Neural cell (in vitro differentiated cells): ENCODE measurements around the gene CRACR2B. TPM values are rescaled to one million over a fixed set of nuclear protein-coding genes. Genes with fewer than 3 reads are reported as not detected.

Source experiments
- H2AFZ ChIP-seq: fragments of 200-600, 300-800 bp; sonication (generic), shearing (Covaris generic); 2 replicates; pipeline ENCODE4 v1.6.0; 2014; ENCODE audit warnings: low read depth, mild to moderate bottlenecking, antibody characterized with exemption, low read length, moderate library complexity
- H3F3A ChIP-seq: fragments of 200-600 bp; shearing (Covaris generic); 2 replicates; pipeline ENCODE4 v1.6.1; 2016; ENCODE audit warnings: mild to moderate bottlenecking, moderate library complexity, mixed read lengths, antibody characterized with exemption, low read length; ENCODE audit not compliant: insufficient read depth, poor library complexity, severe bottlenecking
- H3K27ac ChIP-seq: fragments of 200-600, 300-800 bp; sonication (generic), shearing (Covaris generic); 2 replicates; pipeline ENCODE4 v1.5.1; 2014; ENCODE audit warnings: mild to moderate bottlenecking, low read length, moderate library complexity
- H3K27me3 ChIP-seq: fragments of 300-800, 200-600 bp; sonication (generic), shearing (Covaris generic); 2 replicates; pipeline ENCODE4 v1.6.0; 2014; ENCODE audit warnings: mild to moderate bottlenecking, low read depth, low read length, moderate library complexity; ENCODE audit not compliant: insufficient read depth
- H3K36me3 ChIP-seq: fragments of 300-800, 200-600 bp; sonication (generic), shearing (Covaris generic); 2 replicates; pipeline ENCODE4 v1.5.1; 2014; ENCODE audit warnings: mild to moderate bottlenecking, antibody characterized with exemption, low read length, moderate library complexity; ENCODE audit not compliant: insufficient read depth
- H3K4me2 ChIP-seq: fragments of 300-800, 200-600 bp; sonication (generic), shearing (Covaris generic); 2 replicates; pipeline ENCODE4 v1.6.0; 2014; ENCODE audit warnings: mild to moderate bottlenecking, low read length
- H3K4me3 ChIP-seq: fragments of 300-800, 200-600 bp; sonication (generic), shearing (Covaris generic); 2 replicates; pipeline ENCODE4 v1.5.1; 2014; ENCODE audit warnings: mild to moderate bottlenecking, low read length, moderate library complexity
- H3K79me2 ChIP-seq: fragments of 200-600 bp; shearing (Covaris generic); replicated peaks from 2 replicates; pipeline ENCODE4 v1.6.0; 2014; ENCODE audit warnings: mild to moderate bottlenecking, low read length, moderate library complexity; ENCODE audit not compliant: insufficient read depth
- H3K9ac ChIP-seq: fragments of 300-800, 200-600 bp; sonication (generic), shearing (Covaris generic); 2 replicates; pipeline ENCODE4 v1.6.1; 2016; ENCODE audit warnings: mild to moderate bottlenecking, low read length, mixed read lengths
- H3K9me2 ChIP-seq: fragments of 200-600 bp; shearing (Covaris generic); 2 replicates; pipeline ENCODE4 v1.6.1; 2016; ENCODE audit warnings: mild to moderate bottlenecking, low read length, mixed read lengths; ENCODE audit not compliant: insufficient read depth
- H3K9me3 ChIP-seq: fragments of 200-600, 300-800 bp; sonication (generic), shearing (Covaris generic); 2 replicates; pipeline ENCODE4 v1.6.1; 2016; ENCODE audit warnings: mild to moderate bottlenecking, mixed run types, low read length, moderate library complexity, mixed read lengths
- H4K20me1 ChIP-seq: fragments of 200-600 bp; shearing (Covaris generic); 2 replicates; pipeline ENCODE4 v1.6.1; 2016; ENCODE audit warnings: mild to moderate bottlenecking, mixed run types; ENCODE audit not compliant: insufficient read depth
- EP300 ChIP-seq: fragments of 450-650 bp; conservative IDR thresholded peaks from 2 replicates; pipeline ENCODE4 v1.6.1; 2014; ENCODE audit warnings: antibody characterized with exemption, mild to moderate bottlenecking, moderate library complexity; ENCODE audit not compliant: poor library complexity, severe bottlenecking
- EZH2 ChIP-seq: fragments of 200-600, 300-800 bp; shearing (Covaris generic), sonication (generic); IDR thresholded peaks from 2 replicates; pipeline ENCODE4 v1.6.1; 2014; ENCODE audit warnings: antibody characterized with exemption, low read length, borderline replicate concordance, mild to moderate bottlenecking; ENCODE audit not compliant: insufficient read depth, poor library complexity, severe bottlenecking
- MXI1 ChIP-seq: fragments of 450-650 bp; conservative IDR thresholded peaks from 2 replicates; pipeline ENCODE4 v1.6.1; 2014; ENCODE audit warnings: antibody characterized with exemption, mild to moderate bottlenecking; ENCODE audit not compliant: poor library complexity, severe bottlenecking
- POLR2AphosphoS5 ChIP-seq: IDR thresholded peaks from 2 replicates; pipeline ENCODE4 v1.6.1; 2012
- RAD21 ChIP-seq: fragments of 450-650 bp; conservative IDR thresholded peaks from 2 replicates; pipeline ENCODE4 v1.6.1; 2014; ENCODE audit warnings: antibody characterized with exemption, mild to moderate bottlenecking, moderate library complexity
- SMC3 ChIP-seq: fragments of 450-650 bp; conservative IDR thresholded peaks from 2 replicates; pipeline ENCODE4 v1.6.1; 2014; ENCODE audit warnings: antibody characterized with exemption, mild to moderate bottlenecking, moderate library complexity; ENCODE audit not compliant: poor library complexity
- TAF1 ChIP-seq: IDR thresholded peaks from 2 replicates; pipeline ENCODE4 v1.6.1; 2012; ENCODE audit warnings: low read depth
- polyA plus RNA-seq: library from polyadenylated mRNA; depleted of rRNA; stranded (reverse); fragments of >200 nt; gene quantifications from 2 replicates; pipeline ENCODE4 v1.2.3, GENCODE V29; 2014
- TF ChIP-seq, protein P1 (sequence below): fragments of 450-650 bp; IDR thresholded peaks from 2 replicates; pipeline ENCODE4 v1.5.1; 2014; ENCODE audit warnings: antibody characterized with exemption, mild to moderate bottlenecking, moderate library complexity; ENCODE audit not compliant: poor library complexity, severe bottlenecking
- TF ChIP-seq, protein P2 (sequence below): IDR thresholded peaks from 2 replicates; pipeline ENCODE4 v1.6.1; 2012; ENCODE audit warnings: borderline replicate concordance

The CRACR2B gene
- polyA plus RNA-seq, 1 donor from 2014 or later: 1.2 TPM

DNA sequence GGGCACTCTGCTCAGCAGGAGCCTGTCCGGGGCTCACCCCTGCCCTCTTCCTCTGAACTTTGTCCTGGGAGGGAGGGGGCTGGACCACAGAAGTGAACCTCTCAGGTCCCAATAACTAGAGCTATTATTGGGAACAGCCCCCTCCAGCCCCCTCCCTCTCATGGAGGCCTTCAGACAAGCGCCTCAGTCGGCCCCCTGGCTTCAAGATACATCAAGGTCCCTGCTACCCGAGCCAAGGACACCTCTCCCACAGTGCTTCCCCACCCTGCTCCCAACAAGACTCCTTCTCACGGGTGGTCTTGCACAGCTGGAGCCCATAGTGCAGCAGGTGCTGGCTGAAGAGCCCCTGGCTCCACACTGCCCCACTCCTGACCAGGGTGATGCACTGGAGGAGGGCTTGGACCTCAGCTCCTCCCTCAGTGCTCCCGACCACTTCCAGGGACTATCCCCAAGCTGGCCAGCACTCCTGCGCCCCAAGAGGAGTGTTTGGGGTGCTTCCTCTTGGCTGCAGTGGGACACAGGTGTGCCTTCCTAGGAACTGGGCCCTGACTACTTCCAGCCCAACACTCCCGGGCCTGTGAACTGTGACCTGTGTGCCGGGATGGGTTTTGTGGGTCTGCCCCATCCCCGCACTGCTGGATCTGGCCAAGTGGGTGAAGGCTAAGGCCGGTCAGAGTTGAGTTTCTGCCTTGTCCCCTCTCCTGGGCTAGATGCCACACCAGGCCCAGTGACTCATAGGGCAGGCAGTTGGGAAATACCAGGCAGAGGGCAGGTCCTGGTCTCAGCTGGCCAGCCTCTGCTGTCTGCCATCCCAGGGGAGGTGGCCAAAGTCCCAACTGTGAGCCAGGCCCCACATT is 6.8 kb upstream of the CRACR2B start:
- no peaks in the 10 kb centered on the region for H3F3A ChIP-seq
- H3K27me3 ChIP-seq: peaks cover under 1% of the 10 kb centered on the region
- H3K4me3 ChIP-seq: peak overlapping the region; percentile 81
- no peaks in the 10 kb centered on the region for H3K9me3 ChIP-seq
- peaks cover 3% of the 10 kb centered on the region for H3K79me2 ChIP-seq
- H3K9ac ChIP-seq: peak overlapping the region; percentile 69
- no peaks in the 10 kb centered on the region for H4K20me1 ChIP-seq
- no peaks in the 10 kb centered on the region for H3K9me2 ChIP-seq
- no peak overlapping the region for H2AFZ ChIP-seq
- no peaks in the 10 kb centered on the region for H3K36me3 ChIP-seq
- no peak for TF ChIP-seq TAF1
- TF ChIP-seq EZH2: no peak
- TF ChIP-seq, protein P1, sequence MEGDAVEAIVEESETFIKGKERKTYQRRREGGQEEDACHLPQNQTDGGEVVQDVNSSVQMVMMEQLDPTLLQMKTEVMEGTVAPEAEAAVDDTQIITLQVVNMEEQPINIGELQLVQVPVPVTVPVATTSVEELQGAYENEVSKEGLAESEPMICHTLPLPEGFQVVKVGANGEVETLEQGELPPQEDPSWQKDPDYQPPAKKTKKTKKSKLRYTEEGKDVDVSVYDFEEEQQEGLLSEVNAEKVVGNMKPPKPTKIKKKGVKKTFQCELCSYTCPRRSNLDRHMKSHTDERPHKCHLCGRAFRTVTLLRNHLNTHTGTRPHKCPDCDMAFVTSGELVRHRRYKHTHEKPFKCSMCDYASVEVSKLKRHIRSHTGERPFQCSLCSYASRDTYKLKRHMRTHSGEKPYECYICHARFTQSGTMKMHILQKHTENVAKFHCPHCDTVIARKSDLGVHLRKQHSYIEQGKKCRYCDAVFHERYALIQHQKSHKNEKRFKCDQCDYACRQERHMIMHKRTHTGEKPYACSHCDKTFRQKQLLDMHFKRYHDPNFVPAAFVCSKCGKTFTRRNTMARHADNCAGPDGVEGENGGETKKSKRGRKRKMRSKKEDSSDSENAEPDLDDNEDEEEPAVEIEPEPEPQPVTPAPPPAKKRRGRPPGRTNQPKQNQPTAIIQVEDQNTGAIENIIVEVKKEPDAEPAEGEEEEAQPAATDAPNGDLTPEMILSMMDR: no peak
- peak overlapping the region; percentile 89 for H3K4me2 ChIP-seq
- no peak overlapping the region for H3K27ac ChIP-seq

DNA sequence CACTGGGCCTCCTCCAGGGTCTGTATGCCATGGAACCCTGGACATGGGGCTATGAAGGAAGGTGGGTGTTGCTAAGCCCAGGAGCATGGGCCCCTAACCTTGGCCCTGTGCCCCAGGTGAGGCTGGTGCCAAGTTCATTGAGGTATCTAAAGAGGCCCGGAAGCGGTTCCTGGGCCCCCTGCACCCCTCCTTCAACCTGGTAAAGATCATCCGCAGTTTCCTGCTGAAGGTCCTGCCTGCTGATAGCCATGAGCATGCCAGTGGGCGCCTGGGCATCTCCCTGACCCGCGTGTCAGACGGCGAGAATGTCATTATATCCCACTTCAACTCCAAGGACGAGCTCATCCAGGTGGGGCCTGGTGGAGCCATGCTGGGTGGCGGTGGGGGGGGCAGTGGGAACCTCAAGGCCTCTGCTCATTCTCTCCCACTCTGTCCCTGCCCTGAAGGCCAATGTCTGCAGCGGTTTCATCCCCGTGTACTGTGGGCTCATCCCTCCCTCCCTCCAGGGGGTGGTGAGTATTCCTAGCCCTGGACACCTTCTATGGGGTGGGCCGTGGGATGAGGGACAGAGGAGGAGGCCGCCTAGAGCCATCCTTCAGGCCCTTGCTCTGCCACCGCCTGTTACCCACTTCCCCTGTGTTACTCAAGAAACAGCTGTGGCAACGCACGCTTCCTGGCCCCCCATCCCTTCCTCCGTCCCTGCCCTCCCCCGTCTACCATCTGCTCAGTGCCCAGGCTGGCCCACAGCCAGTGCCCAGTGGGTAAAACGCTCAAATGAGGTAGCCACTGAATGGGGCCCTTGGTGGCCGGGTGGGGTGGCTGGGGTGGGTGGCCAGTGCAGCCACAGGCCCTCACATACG is 6.0 kb upstream of the CRACR2B start:
- Histone ChIP-seq H3K9ac (no peak overlapping the region), H3K4me2 (no peak overlapping the region), H3K4me3 (no peak overlapping the region), H3K27me3 (peaks cover 9% of the 10 kb centered on the region), H3F3A (no peaks in the 10 kb centered on the region), H3K9me3 (no peaks in the 10 kb centered on the region), H3K36me3 (no peaks in the 10 kb centered on the region), H4K20me1 (no peaks in the 10 kb centered on the region), H3K27ac (no peak overlapping the region), H2AFZ (no peak overlapping the region), H3K79me2 (peaks cover 3% of the 10 kb centered on the region), H3K9me2 (no peaks in the 10 kb centered on the region)
- no peak for TF ChIP-seq EZH2
- no peak for TF ChIP-seq TAF1
- no peak for TF ChIP-seq EP300
- TF ChIP-seq, protein P2, sequence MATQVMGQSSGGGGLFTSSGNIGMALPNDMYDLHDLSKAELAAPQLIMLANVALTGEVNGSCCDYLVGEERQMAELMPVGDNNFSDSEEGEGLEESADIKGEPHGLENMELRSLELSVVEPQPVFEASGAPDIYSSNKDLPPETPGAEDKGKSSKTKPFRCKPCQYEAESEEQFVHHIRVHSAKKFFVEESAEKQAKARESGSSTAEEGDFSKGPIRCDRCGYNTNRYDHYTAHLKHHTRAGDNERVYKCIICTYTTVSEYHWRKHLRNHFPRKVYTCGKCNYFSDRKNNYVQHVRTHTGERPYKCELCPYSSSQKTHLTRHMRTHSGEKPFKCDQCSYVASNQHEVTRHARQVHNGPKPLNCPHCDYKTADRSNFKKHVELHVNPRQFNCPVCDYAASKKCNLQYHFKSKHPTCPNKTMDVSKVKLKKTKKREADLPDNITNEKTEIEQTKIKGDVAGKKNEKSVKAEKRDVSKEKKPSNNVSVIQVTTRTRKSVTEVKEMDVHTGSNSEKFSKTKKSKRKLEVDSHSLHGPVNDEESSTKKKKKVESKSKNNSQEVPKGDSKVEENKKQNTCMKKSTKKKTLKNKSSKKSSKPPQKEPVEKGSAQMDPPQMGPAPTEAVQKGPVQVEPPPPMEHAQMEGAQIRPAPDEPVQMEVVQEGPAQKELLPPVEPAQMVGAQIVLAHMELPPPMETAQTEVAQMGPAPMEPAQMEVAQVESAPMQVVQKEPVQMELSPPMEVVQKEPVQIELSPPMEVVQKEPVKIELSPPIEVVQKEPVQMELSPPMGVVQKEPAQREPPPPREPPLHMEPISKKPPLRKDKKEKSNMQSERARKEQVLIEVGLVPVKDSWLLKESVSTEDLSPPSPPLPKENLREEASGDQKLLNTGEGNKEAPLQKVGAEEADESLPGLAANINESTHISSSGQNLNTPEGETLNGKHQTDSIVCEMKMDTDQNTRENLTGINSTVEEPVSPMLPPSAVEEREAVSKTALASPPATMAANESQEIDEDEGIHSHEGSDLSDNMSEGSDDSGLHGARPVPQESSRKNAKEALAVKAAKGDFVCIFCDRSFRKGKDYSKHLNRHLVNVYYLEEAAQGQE: no peak
- TF ChIP-seq SMC3: no peak
- TF ChIP-seq RAD21: no peak
- TF ChIP-seq, protein P1: no peak
- TF ChIP-seq MXI1: no peak
- TF ChIP-seq POLR2AphosphoS5: no peak
